Measurements from ENCODE around the gene EPHA5. TPM values are rescaled to one million over a fixed set of nuclear protein-coding genes. Genes with fewer than 3 reads are reported as not detected.

Gene EPHA5
- total RNA-seq, 1 experiment from 2014 or later, result not detected

GRCh38 chr4:65546882-65547416 lies 123.3 kb downstream of the EPHA5 start:
- H3K9me3 ChIP-seq (ENCODE audit: control insufficient read depth in 1 of 2, insufficient read depth in 1 of 2, low read depth in 1 of 2, low read length in 2 of 2), result peaks cover 3 to 21% of the 10 kb centered on the region in 2 experiments; a peak in 2 of 4 replicates
- no peaks in the 10 kb centered on the region for H4K20me1 ChIP-seq (ENCODE audit: insufficient read depth)
- intact Hi-C loops (cut with micrococcal nuclease), result no loop called here
- DNase-seq (ENCODE audit: low read depth, low spot score), result no peak
- no peak for ATAC-seq
- no peaks in the 10 kb centered on the region for H3K9me2 ChIP-seq (ENCODE audit: insufficient read depth)
- no peaks in the 10 kb centered on the region for H3K27me3 ChIP-seq (ENCODE audit: insufficient read depth, low read length)
- H3K4me2 ChIP-seq (ENCODE audit: low read length), result no peak overlapping the region
- H3K27ac ChIP-seq (ENCODE audit: low read depth, low read length), result no peak overlapping the region
- no peak for TF ChIP-seq SRF (IDR thresholded peaks at IDR 0.05; ENCODE audit: low read depth)
- TF ChIP-seq MAX (IDR thresholded peaks at IDR 0.05), result no peak
- no peak for TF ChIP-seq JUND (IDR thresholded peaks at IDR 0.05)
- no peak for TF ChIP-seq ZNF274 (IDR thresholded peaks at IDR 0.05; ENCODE audit: low read depth, low read length)
- no peak for TF ChIP-seq RAD21 (IDR thresholded peaks at IDR 0.05; ENCODE audit: low read depth)
- no peak for TF ChIP-seq EZH2phosphoT487 (IDR thresholded peaks at IDR 0.05; ENCODE audit: borderline replicate concordance)
- TF ChIP-seq ELF1 (IDR thresholded peaks at IDR 0.05; ENCODE audit: borderline replicate concordance, low read depth), result no peak
- no peak for TF ChIP-seq POLR2A (IDR thresholded peaks at IDR 0.05; ENCODE audit: borderline replicate concordance, extremely low read depth, insufficient read depth, insufficient read length)
- TF ChIP-seq ZFX (IDR thresholded peaks at IDR 0.05), result no peak
- H3K79me2 ChIP-seq (ENCODE audit: insufficient read depth, low read length), result no peaks in the 10 kb centered on the region
- H3K4me1 ChIP-seq (ENCODE audit: control insufficient read depth in 1 of 2, insufficient read depth in 2 of 2, low read length in 2 of 2), result no peaks in the 10 kb centered on the region
- POLR2A ChIA-PET, result no interaction called here
- no TSS peak for BruUV-seq (replicated peaks)
- RAD21 ChIA-PET (ENCODE audit: low non-redundant PET in 1 of 2, low total read pairs in 2 of 2, uncharacterized antibody in 2 of 2, unreplicated experiment in 2 of 2), result no interaction called here
- CTCF ChIA-PET, result no interaction called here
- H3K36me3 ChIP-seq (ENCODE audit: control insufficient read depth in 1 of 2, insufficient read depth in 2 of 2, low read length in 2 of 2), result no peaks in the 10 kb centered on the region
- H2AFZ ChIP-seq (ENCODE audit: low read depth, low read length, poor library complexity, severe bottlenecking), result no peak overlapping the region
- H3K9ac ChIP-seq (ENCODE audit: low read length), result no peak overlapping the region
- no peak overlapping the region for H3K4me3 ChIP-seq (replicated peaks in 1 of 2; ENCODE audit: low read depth in 1 of 2, low read length in 2 of 2)

GRCh38 chr4:65538571-65538970 lies 131.7 kb downstream of the EPHA5 start:
- H2AFZ ChIP-seq (ENCODE audit: low read depth, low read length, poor library complexity, severe bottlenecking), result no peak overlapping the region
- intact Hi-C loops (cut with micrococcal nuclease), result no loop called here
- ChIA-PET CTCF (no interaction called here), RAD21 (ENCODE audit: low non-redundant PET in 1 of 2, low total read pairs in 2 of 2, uncharacterized antibody in 2 of 2, unreplicated experiment in 2 of 2) (no interaction called here), POLR2A (no interaction called here)
- DNase-seq (ENCODE audit: low read depth, low spot score) (no peak), ATAC-seq (no peak)
- no TSS peak for BruUV-seq (replicated peaks)
- no peaks in the 10 kb centered on the region for H4K20me1 ChIP-seq (ENCODE audit: insufficient read depth)
- no peaks in the 10 kb centered on the region for H3K36me3 ChIP-seq (ENCODE audit: control insufficient read depth in 1 of 2, insufficient read depth in 2 of 2, low read length in 2 of 2)
- no peak overlapping the region for H3K9ac ChIP-seq (ENCODE audit: low read length)
- H3K27me3 ChIP-seq (ENCODE audit: insufficient read depth, low read length), result no peaks in the 10 kb centered on the region
- no peak overlapping the region for H3K4me2 ChIP-seq (ENCODE audit: low read length)
- no peaks in the 10 kb centered on the region for H3K9me2 ChIP-seq (ENCODE audit: insufficient read depth)
- H3K27ac ChIP-seq (ENCODE audit: low read depth, low read length), result no peak overlapping the region
- no peaks in the 10 kb centered on the region for H3K79me2 ChIP-seq (ENCODE audit: insufficient read depth, low read length)
- H3K4me3 ChIP-seq (replicated peaks in 1 of 2; ENCODE audit: low read depth in 1 of 2, low read length in 2 of 2), result no peak overlapping the region
- no peaks in the 10 kb centered on the region for H3K4me1 ChIP-seq (ENCODE audit: control insufficient read depth in 1 of 2, insufficient read depth in 2 of 2, low read length in 2 of 2)
- H3K9me3 ChIP-seq (ENCODE audit: control insufficient read depth in 1 of 2, insufficient read depth in 1 of 2, low read depth in 1 of 2, low read length in 2 of 2), result peaks cover 3 to 20% of the 10 kb centered on the region in 2 experiments; a peak in 3 of 4 replicates
- TF ChIP-seq EZH2phosphoT487 (IDR thresholded peaks at IDR 0.05; ENCODE audit: borderline replicate concordance) (no peak), SIN3A (IDR thresholded peaks at IDR 0.05; ENCODE audit: low read depth) (no peak), CBX3 (IDR thresholded peaks at IDR 0.05; ENCODE audit: low read depth) (no peak), REST (IDR thresholded peaks at IDR 0.05; ENCODE audit: low read depth) (no peak), JUND (IDR thresholded peaks at IDR 0.05) (no peak), POLR2AphosphoS5 (IDR thresholded peaks at IDR 0.05; ENCODE audit: low read depth, low read length) (no peak), ZBTB33 (IDR thresholded peaks at IDR 0.05; ENCODE audit: extremely low read depth, insufficient replicate concordance, low read length) (no peak), SRF (IDR thresholded peaks at IDR 0.05; ENCODE audit: low read depth) (no peak), SP1 (IDR thresholded peaks at IDR 0.05; ENCODE audit: low read depth) (no peak), EGR1 (IDR thresholded peaks at IDR 0.05; ENCODE audit: low read depth) (no peak), ELF1 (IDR thresholded peaks at IDR 0.05; ENCODE audit: borderline replicate concordance, low read depth) (no peak), ATF3 (IDR thresholded peaks at IDR 0.05) (no peak)

Measured in HCT116 (cell line).